Measurements from ENCODE around the gene TEAD3.

- TF ChIP-seq CTCF (IDR thresholded peaks at IDR 0.05) (no peak), POLR2A (IDR thresholded peaks at IDR 0.05) (no peak)
Measured at GRCh38 chr6:35457907-35458306, 39.0 kb downstream of the TEAD3 start.
